Activated naive CD8-positive, alpha-beta T cell (primary cell): ENCODE measurements around the gene SLC41A3.
A peak's percentile ranks its signal among the peaks of the same experiment; 100 is the strongest.
"Not testable (repeated sequence)": the region's sequence is repeated elsewhere in the genome, so short reads cannot be mapped to it uniquely, and the experiment has no call there.

Source experiments
- H3K27ac Mint-ChIP-seq: one replicate; pipeline ENCODE4 v1.8.0; 2021; ENCODE audit warnings: mixed read lengths
- H3K27me3 Mint-ChIP-seq: one replicate; pipeline ENCODE4 v1.8.0; 2021; ENCODE audit warnings: mixed read lengths
- H3K36me3 Mint-ChIP-seq: one replicate; pipeline ENCODE4 v1.8.0; 2021; ENCODE audit warnings: mixed read lengths
- H3K4me1 Mint-ChIP-seq: one replicate; pipeline ENCODE4 v1.8.0; 2021; ENCODE audit warnings: low read depth, mixed read lengths
- H3K4me3 Mint-ChIP-seq: one replicate; pipeline ENCODE4 v1.8.0; 2021; ENCODE audit warnings: mild to moderate bottlenecking, mixed read lengths
- H3K9me3 Mint-ChIP-seq: one replicate; pipeline ENCODE4 v1.8.0; 2021; ENCODE audit warnings: low read depth, mixed read lengths

Gene SLC41A3

GRCh38 chr3:126015075-126015474, 68.8 kb downstream of the SLC41A3 start:
- no peaks in the 10 kb centered on the region for H3K27me3 Mint-ChIP-seq
- H3K9me3 Mint-ChIP-seq: no peaks in the 10 kb centered on the region
- H3K4me1 Mint-ChIP-seq: no peaks in the 10 kb centered on the region
- no peak overlapping the region for H3K4me3 Mint-ChIP-seq
- H3K27ac Mint-ChIP-seq: no peak overlapping the region
- peaks cover 20% of the 10 kb centered on the region for H3K36me3 Mint-ChIP-seq

GRCh38 chr3:126014252-126014651, 69.7 kb downstream of the SLC41A3 start:
- Mint-ChIP-seq H3K27ac (no peak overlapping the region), H3K36me3 (peaks cover 20% of the 10 kb centered on the region), H3K4me3 (no peak overlapping the region)

DNA sequence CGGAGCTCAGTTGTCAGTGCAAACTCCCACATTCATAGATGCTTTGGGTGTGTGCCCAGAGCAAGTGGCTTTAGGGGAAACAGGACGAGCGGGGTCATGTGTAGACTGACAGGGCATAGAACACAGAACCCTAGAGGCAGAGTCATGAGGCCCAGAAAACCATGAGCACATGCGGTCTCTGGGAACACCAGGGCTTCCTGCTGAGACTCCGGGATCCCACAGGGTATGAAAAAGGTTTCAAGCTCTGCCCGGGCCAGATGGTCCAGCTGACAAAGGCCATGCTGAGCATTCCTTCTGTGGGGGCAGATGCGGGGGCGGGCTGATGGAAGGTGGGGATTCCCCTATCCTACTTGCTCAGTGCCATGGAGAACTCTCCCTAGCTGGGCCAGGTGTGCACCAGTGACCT, 70.2 kb downstream of the SLC41A3 start:
- Mint-ChIP-seq H3K27ac (no peak overlapping the region), H3K9me3 (no peaks in the 10 kb centered on the region), H3K4me1 (no peaks in the 10 kb centered on the region), H3K27me3 (no peaks in the 10 kb centered on the region), H3K4me3 (no peak overlapping the region), H3K36me3 (peaks cover 23% of the 10 kb centered on the region)

More at GRCh38 chr3:126014252-126014651, 69.7 kb downstream of the SLC41A3 start:
- Mint-ChIP-seq H3K27me3 (no peaks in the 10 kb centered on the region), H3K9me3 (no peaks in the 10 kb centered on the region), H3K4me1 (no peaks in the 10 kb centered on the region)

DNA sequence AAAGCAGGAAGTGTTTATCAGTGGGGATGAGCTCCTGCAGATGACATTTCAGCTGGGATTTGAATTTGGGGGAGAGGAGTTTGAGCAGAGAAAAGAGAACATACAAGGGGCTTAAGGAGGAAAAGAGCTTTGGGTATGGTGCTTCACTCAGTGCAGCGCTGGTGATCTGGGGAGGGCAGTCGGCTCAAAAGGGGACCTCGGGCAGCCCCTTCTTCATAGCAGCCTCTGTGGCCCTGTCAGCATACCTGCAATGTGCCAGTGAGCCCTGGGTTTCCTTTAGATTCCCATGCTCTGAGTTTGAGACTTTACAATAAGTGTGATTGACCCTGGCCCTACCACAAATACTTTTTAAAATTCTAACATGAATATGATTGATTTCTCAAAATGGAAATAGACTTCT, 74.7 kb downstream of the SLC41A3 start:
- no peak overlapping the region for H3K27ac Mint-ChIP-seq
- no peaks in the 10 kb centered on the region for H3K4me1 Mint-ChIP-seq
- peaks cover 40% of the 10 kb centered on the region for H3K36me3 Mint-ChIP-seq
- no peaks in the 10 kb centered on the region for H3K9me3 Mint-ChIP-seq
- no peak overlapping the region for H3K4me3 Mint-ChIP-seq
- no peaks in the 10 kb centered on the region for H3K27me3 Mint-ChIP-seq

DNA sequence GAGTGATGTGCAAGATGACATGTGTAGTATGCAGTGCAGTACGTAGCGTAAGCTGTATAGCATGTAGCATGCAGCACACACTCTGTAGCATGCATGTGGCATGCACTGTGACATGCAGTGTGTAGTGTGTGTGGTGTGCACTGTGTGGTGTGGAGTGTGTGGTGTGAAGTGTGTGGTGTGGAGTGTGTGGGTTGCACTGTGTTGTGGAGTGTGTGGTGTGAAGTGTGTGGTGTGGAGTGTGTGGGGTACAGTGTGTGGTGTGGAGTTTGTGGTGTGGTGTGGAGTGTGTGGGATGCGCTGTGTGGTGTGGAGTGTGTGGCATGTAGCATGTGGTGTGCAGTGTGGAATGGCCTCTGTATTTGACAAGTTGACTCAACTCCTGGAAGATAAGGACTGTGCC, 75.7 kb downstream of the SLC41A3 start:
- Mint-ChIP-seq H3K4me3 (no peak overlapping the region), H3K27ac (no peak overlapping the region), H3K36me3 (peaks cover 40% of the 10 kb centered on the region), H3K27me3 (no peaks in the 10 kb centered on the region), H3K9me3 (no peaks in the 10 kb centered on the region), H3K4me1 (no peaks in the 10 kb centered on the region)

GRCh38 chr3:126005951-126006350, 78.0 kb downstream of the SLC41A3 start:
- H3K4me1 Mint-ChIP-seq: no peaks in the 10 kb centered on the region
- H3K27ac Mint-ChIP-seq: no peak overlapping the region
- no peak overlapping the region for H3K4me3 Mint-ChIP-seq
- H3K9me3 Mint-ChIP-seq: peaks cover 10% of the 10 kb centered on the region
- H3K27me3 Mint-ChIP-seq: no peaks in the 10 kb centered on the region
- peaks cover 23% of the 10 kb centered on the region for H3K36me3 Mint-ChIP-seq

GRCh38 chr3:126004692-126005091, 79.2 kb downstream of the SLC41A3 start:
- H3K4me1 Mint-ChIP-seq: no peaks in the 10 kb centered on the region
- peaks cover 20% of the 10 kb centered on the region for H3K36me3 Mint-ChIP-seq
- H3K27ac Mint-ChIP-seq: no peak overlapping the region
- H3K27me3 Mint-ChIP-seq: no peaks in the 10 kb centered on the region
- no peak overlapping the region for H3K4me3 Mint-ChIP-seq
- peaks cover 10% of the 10 kb centered on the region for H3K9me3 Mint-ChIP-seq

DNA sequence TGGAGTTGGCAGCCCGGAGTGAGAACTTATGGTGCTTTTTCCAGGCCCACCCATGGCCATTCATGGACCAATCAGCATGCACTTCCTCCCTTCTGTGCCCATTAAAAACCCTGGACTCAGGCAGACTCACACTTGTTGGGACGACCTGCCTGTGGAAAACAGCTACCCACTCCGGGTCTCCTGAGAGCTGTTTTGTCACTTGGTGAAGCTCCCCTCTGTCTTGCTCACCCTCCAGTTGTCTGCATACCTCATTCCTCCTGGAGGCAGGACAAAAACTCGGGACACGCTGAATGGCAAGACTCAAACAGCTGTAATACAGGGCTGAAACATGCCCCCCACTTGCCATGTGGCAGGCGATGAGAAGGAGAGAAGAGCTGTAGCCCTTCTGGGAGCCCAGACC, 79.7 kb downstream of the SLC41A3 start:
- Mint-ChIP-seq H3K4me3 (no peak overlapping the region), H3K9me3 (peaks cover 14% of the 10 kb centered on the region), H3K27ac (no peak overlapping the region), H3K4me1 (no peaks in the 10 kb centered on the region), H3K27me3 (no peaks in the 10 kb centered on the region), H3K36me3 (peaks cover 22% of the 10 kb centered on the region)

DNA sequence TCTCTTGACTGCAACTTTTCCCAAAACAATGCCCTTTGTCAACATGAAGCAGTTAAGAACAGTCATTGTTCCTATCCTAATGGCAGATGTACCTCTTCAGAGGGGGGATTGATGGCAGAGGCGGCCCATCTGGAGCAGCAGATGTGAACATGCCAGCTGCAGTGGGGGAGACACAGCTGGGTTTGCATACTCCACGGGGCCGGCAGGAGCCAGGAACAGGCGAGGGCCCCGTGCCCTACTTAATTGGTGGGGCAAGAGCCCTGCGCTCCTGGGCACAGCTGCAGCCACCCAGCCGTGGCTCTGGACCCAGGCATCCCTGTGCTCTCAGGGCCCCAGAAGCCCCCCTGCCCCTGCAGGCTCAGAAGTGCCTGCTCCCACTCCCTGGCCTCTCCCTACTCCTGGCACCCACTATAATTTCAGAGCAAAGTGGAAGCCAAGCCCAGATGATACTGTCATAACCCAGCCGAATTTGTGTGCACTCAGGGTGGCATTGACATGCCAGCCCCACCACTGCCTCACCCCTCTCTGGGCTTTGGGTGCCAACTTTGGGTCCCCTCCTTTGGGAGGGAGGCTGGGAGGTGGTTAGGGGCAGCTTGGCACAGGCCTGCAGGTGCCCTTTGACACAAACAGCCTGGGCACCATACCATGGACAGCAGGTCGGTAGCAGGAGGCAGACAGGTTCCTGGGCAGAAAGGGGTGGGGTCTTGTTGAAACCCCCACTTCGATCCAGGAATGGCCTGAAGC, 80.3 kb downstream of the SLC41A3 start:
- Mint-ChIP-seq H3K4me3 (no peak overlapping the region), H3K36me3 (peaks cover 20% of the 10 kb centered on the region), H3K27ac (no peak overlapping the region), H3K9me3 (peaks cover 18% of the 10 kb centered on the region), H3K4me1 (no peaks in the 10 kb centered on the region), H3K27me3 (no peaks in the 10 kb centered on the region)

DNA sequence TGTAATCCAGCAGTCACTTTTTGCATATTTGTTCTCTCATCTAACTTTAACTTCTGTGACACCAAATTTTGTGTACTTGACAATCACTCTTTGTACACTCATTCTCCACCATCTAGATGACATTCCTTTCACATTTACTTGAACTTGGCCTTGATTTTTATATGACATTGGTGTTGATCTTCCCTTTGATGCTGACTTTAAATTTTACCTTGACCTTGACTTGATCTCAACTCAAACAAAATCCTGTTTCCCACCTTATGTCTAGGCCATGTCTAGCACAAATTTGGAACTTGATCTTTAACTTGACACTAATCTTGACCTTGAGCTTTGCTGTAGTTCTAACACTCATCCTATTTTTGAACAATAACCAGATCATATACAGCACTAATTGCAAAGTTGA, 81.7 kb downstream of the SLC41A3 start:
- Mint-ChIP-seq H3K27me3 (no peaks in the 10 kb centered on the region), H3K4me3 (no peak overlapping the region), H3K4me1 (no peaks in the 10 kb centered on the region), H3K27ac (no peak overlapping the region), H3K9me3 (peaks cover 23% of the 10 kb centered on the region), H3K36me3 (peaks cover 15% of the 10 kb centered on the region)

DNA sequence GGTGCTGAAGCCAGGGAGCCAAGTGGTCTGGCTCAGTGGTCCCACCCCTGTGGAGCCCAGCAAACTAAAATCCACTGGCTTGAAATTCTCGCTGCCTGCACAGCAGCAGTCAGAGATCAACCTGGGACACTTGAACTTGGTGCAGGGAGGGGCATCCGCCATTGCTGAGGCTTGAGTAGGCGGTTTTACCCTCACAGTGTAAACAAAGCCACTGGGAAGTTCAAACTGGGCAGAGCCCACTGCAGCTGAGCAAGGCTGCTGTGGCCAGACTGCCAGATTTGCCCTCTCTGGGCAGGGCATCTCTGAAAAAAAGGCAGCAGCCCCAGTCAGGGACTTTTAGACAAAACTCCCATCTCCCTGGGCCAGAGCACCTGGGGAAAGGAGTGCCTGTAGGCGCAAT, 87.2 kb downstream of the SLC41A3 start:
- not testable (repeated sequence) for H3K4me3 Mint-ChIP-seq, H3K36me3 Mint-ChIP-seq, H3K27ac Mint-ChIP-seq, H3K27me3 Mint-ChIP-seq, H3K4me1 Mint-ChIP-seq
- H3K9me3 Mint-ChIP-seq: peaks cover 13% of the 10 kb centered on the region

DNA sequence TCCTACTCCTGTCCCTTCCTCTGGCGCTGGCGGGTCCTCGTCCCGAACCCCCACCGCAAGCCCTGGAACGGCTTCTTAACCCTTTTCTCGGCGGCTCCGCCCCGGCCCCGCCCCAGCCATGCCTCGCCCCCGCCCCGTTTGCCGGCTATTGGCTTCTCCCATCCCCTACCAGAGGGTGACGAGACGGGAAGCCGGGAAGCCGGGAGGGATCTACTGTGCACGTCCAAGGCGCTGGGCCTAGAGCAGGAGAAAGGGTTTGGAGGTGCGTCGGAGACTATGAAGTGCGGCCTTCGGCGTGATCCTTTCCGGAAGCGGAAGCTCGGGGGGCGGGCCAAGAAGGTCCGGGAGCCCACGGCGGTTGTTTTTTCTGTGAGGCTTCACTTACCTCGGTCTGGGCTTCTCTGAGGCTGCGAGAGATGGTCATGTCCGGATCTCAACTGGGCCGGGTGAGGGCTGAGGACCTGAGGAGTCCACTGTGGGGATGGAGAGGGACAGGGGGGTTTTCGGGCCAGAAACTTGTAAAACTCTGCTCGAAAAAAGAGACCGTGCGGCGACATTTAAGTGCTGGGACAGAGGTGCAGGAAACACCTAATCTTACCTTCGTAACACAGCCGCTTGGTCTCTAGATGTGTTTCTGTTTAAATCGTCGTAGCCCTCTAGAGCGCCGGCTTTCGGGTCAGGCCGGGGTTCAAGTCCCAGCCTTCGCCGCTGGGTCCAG, 93.5 kb downstream of the SLC41A3 start:
- peak overlapping the region; percentile 99 for H3K4me3 Mint-ChIP-seq

GRCh38 chr3:125984951-125985350, 99.0 kb downstream of the SLC41A3 start:
- H3K4me3 Mint-ChIP-seq, H3K36me3 Mint-ChIP-seq, H3K27ac Mint-ChIP-seq, H3K9me3 Mint-ChIP-seq, H3K27me3 Mint-ChIP-seq: not testable (repeated sequence)
- H3K4me1 Mint-ChIP-seq: peaks cover 28% of the 10 kb centered on the region

More for the DNA sequence above, 93.5 kb downstream of the SLC41A3 start:
- H3K4me1 Mint-ChIP-seq: peaks cover 40% of the 10 kb centered on the region
- no peaks in the 10 kb centered on the region for H3K27me3 Mint-ChIP-seq
- peak overlapping the region; percentile 98 for H3K27ac Mint-ChIP-seq
- no peaks in the 10 kb centered on the region for H3K36me3 Mint-ChIP-seq
- H3K9me3 Mint-ChIP-seq: no peaks in the 10 kb centered on the region

GRCh38 chr3:125977104-125977503, 106.8 kb downstream of the SLC41A3 start:
- H3K4me1 Mint-ChIP-seq, H3K4me3 Mint-ChIP-seq, H3K36me3 Mint-ChIP-seq, H3K27me3 Mint-ChIP-seq, H3K9me3 Mint-ChIP-seq, H3K27ac Mint-ChIP-seq: not testable (repeated sequence)

DNA sequence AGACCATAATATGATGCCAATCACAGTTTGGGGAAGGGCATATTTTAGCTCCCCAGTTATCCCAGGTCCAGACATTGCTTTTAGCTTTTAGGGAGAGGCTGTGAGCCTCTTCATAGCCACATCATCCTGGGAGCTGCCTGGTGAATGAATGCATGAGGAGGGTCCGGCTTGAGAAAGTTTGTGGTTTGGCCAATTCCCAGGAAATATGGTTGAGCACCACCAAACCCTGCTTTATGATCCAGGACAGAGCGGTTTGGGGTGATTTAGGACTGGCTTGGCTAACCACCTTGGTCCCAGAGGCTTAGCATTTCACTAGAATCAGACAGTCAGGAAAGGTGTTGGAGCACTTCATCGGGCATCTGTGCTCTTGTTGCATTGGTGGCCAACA, 107.9 kb downstream of the SLC41A3 start:
- H3K9me3 Mint-ChIP-seq, H3K27me3 Mint-ChIP-seq, H3K4me3 Mint-ChIP-seq, H3K27ac Mint-ChIP-seq, H3K36me3 Mint-ChIP-seq, H3K4me1 Mint-ChIP-seq: not testable (repeated sequence)
